Hypothalamus (tissue), 51 donors: ENCODE results near the gene CHDH.

ENCODE experiments used
- DNase-seq, 51 donors: peaks; one replicate each; lab custom pipeline; 2025; lab: John Stamatoyannopoulos, UW

Gene CHDH

GRCh38 chr3:53846134-53846850 is at the start of gene CHDH, which contains the start of gene IL17RB:
Gene CHDH, minus strand, starts transcription at chr3:53846419. Its CDS starts 22,411 bp downstream, at chr3:53824008.
Gene IL17RB, plus strand, starts transcription at chr3:53846568. Its CDS starts 21 bp downstream, at chr3:53846589.
- peak in 47 of 51 donors; percentile 8 to 86 (median 68) for DNase-seq

- no peak for DNase-seq
Observed at GRCh38 chr3:53892286-53892637, 46.0 kb upstream of the CHDH start.

- peak; percentile 72 to 100 (median 98) for DNase-seq
Observed at GRCh38 chr3:53891497-53892285, 45.5 kb upstream of the CHDH start, which contains the start of gene SELENOK. Gene SELENOK, minus strand, starts transcription at chr3:53891859.

- peak in 2 of 51 donors; percentile 5 to 21 for DNase-seq
Observed at GRCh38 chr3:53890726-53891475, 44.7 kb upstream of the CHDH start.

- no peak for DNase-seq
Observed at GRCh38 chr3:53888232-53888631, 42.0 kb upstream of the CHDH start.

- DNase-seq = no peak
Observed at GRCh38 chr3:53887446-53887845, 41.2 kb upstream of the CHDH start.

GRCh38 chr3:53885239-53885638 is 39.0 kb upstream of the CHDH start:
- peak in 11 of 51 donors; percentile 2 to 34 (median 10) for DNase-seq

GRCh38 chr3:53884623-53885022 is 38.4 kb upstream of the CHDH start:
- no peak for DNase-seq

- DNase-seq = no peak
Observed at GRCh38 chr3:53883008-53883407, 36.8 kb upstream of the CHDH start.

GRCh38 chr3:53881691-53882593 is 35.7 kb upstream of the CHDH start, which contains the start of gene ACTR8:
Gene ACTR8, minus strand, starts transcription at chr3:53882152. Its CDS starts 51 bp downstream, at chr3:53882101.
- peak; percentile 38 to 92 (median 82) for DNase-seq

GRCh38 chr3:53880396-53881345 is 34.5 kb upstream of the CHDH start:
- DNase-seq = no peak

GRCh38 chr3:53865732-53866499 is 19.7 kb upstream of the CHDH start:
- no peak for DNase-seq

- DNase-seq = no peak
Observed at GRCh38 chr3:53863145-53863544, 16.9 kb upstream of the CHDH start.

GRCh38 chr3:53862241-53862640 is 16.0 kb upstream of the CHDH start:
- DNase-seq = no peak

- DNase-seq = no peak
Observed at GRCh38 chr3:53860196-53860595, 14.0 kb upstream of the CHDH start.

GRCh38 chr3:53859178-53859577 is 13.0 kb upstream of the CHDH start:
- DNase-seq = no peak

GRCh38 chr3:53858096-53858741 is 12.0 kb upstream of the CHDH start:
- no peak for DNase-seq
